H1 (cell line): ENCODE results near the gene GAK.

ENCODE experiments used
- CHD1 ChIP-seq: IDR thresholded peaks from 2 replicates; pipeline ENCODE4 v1.6.1; 2012; ENCODE audit warnings: low read depth, low read length, improper control_type of control experiment
- EZH2 ChIP-seq: fragments of 200-600 bp; sonication (generic); IDR thresholded peaks from 2 replicates; pipeline ENCODE4 v1.7.1; 2012; ENCODE audit warnings: low read depth, mild to moderate bottlenecking, moderate library complexity, low read length, inconsistent platforms; ENCODE audit not compliant: severe bottlenecking
- JUN ChIP-seq: IDR thresholded peaks from 2 replicates; pipeline ENCODE4 v1.6.1; 2011; ENCODE audit warnings: low read depth, mild to moderate bottlenecking, improper control_type of control experiment, low read length
- PHF8 ChIP-seq: fragments of 200-600 bp; sonication (generic); conservative IDR thresholded peaks from 2 replicates; pipeline ENCODE4 v1.7.1; 2012; ENCODE audit warnings: low read depth, mild to moderate bottlenecking, inconsistent platforms, low read length, moderate library complexity
- POLR2A ChIP-seq, 2 experiments: IDR thresholded peaks; 1 replicate in 1 of 2; 2 replicates in 1 of 2; pipeline ENCODE4 v1.6.1; 2011; ENCODE audit warnings: low read depth in 2 of 2, low read length in 2 of 2, mild to moderate bottlenecking in 2 of 2; ENCODE audit errors: control extremely low read depth in 1 of 2
- POLR2AphosphoS5 ChIP-seq: IDR thresholded peaks from 2 replicates; pipeline ENCODE4 v1.6.1; 2011; ENCODE audit warnings: low read depth, low read length
- SP1 ChIP-seq: IDR thresholded peaks from 2 replicates; pipeline ENCODE4 v1.6.1; 2011; ENCODE audit warnings: low read depth, low read length
- TF ChIP-seq, protein P1 (sequence below), 3 experiments: IDR thresholded peaks; 1 replicate in 2 of 3; 2 replicates in 1 of 3; pipeline versions ENCODE4 v1.5.1 to v1.6.1; 2011; ENCODE audit warnings: low read length in 3 of 3, mild to moderate bottlenecking in 3 of 3, inconsistent platforms in 2 of 3, low read depth in 1 of 3, moderate library complexity in 1 of 3; ENCODE audit not compliant: insufficient read depth in 1 of 3; ENCODE audit errors: control extremely low read depth in 1 of 3

DNA sequence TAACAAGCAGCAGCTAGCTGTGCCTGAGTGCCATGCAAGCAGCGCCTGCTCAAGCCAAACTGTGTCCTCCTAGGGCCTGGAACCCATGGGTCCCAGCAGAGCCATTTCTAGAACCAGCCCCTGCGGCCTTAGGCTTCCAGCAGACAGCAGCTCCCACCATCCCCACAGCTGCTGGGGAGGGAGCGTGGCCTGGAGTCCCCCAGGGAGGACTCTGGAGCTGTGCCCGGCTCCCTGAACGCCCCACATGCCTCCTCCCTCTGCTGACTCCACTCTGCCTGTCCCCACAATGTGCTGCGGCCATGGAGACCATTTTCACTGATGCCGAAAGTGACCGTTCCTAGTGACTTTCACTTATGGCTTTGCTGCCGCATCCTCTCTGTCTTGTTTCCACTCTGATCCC is 45.9 kb downstream of the GAK start:
- TF ChIP-seq POLR2AphosphoS5 (no peak), PHF8 (no peak), CHD1 (no peak), POLR2A (IDR thresholded peaks at IDR 0.05; ENCODE audit: control extremely low read depth in 1 of 2, low read depth in 2 of 2, low read length in 2 of 2) (no peak), SP1 (no peak), JUN (no peak), EZH2 (no peak)
- TF ChIP-seq, protein P1, sequence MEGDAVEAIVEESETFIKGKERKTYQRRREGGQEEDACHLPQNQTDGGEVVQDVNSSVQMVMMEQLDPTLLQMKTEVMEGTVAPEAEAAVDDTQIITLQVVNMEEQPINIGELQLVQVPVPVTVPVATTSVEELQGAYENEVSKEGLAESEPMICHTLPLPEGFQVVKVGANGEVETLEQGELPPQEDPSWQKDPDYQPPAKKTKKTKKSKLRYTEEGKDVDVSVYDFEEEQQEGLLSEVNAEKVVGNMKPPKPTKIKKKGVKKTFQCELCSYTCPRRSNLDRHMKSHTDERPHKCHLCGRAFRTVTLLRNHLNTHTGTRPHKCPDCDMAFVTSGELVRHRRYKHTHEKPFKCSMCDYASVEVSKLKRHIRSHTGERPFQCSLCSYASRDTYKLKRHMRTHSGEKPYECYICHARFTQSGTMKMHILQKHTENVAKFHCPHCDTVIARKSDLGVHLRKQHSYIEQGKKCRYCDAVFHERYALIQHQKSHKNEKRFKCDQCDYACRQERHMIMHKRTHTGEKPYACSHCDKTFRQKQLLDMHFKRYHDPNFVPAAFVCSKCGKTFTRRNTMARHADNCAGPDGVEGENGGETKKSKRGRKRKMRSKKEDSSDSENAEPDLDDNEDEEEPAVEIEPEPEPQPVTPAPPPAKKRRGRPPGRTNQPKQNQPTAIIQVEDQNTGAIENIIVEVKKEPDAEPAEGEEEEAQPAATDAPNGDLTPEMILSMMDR (IDR thresholded peaks at IDR 0.05; ENCODE audit: control extremely low read depth in 1 of 3, insufficient read depth in 1 of 3, low read depth in 1 of 3, low read length in 3 of 3): no peak
